HEK293 (cell line): ENCODE data around the gene ZNF396.
A peak's percentile ranks its signal among the peaks of the same experiment; 100 is the strongest.

Experiments
- GLI2 ChIP-seq: fragments of 450-650 bp; formaldehyde crosslinking; IDR thresholded peaks from 2 replicates; pipeline ENCODE4; 2017; ENCODE audit warnings: missing biosample characterization, missing genetic modification characterization, low read depth, borderline replicate concordance
- GLI4 ChIP-seq: fragments of 450-650 bp; formaldehyde crosslinking; IDR thresholded peaks from 2 replicates; pipeline ENCODE4 v1.5.1; 2016; ENCODE audit warnings: missing biosample characterization, missing genetic modification characterization
- IKZF3 ChIP-seq: fragments of 450-650 bp; IDR thresholded peaks from 2 replicates; pipeline ENCODE4 v1.5.0; 2018; ENCODE audit warnings: missing biosample characterization, mild to moderate bottlenecking, missing genetic modification characterization, moderate library complexity
- MEIS1 ChIP-seq: sonication (generic); formaldehyde crosslinking; IDR thresholded peaks from 2 replicates; pipeline ENCODE4 v1.8.1; 2022; ENCODE audit warnings: missing genetic modification reagents, mild to moderate bottlenecking, borderline replicate concordance
- PRDM1 ChIP-seq: fragments of 450-650 bp; formaldehyde crosslinking; IDR thresholded peaks from 2 replicates; pipeline ENCODE4; 2016; ENCODE audit warnings: missing biosample characterization, missing genetic modification characterization
- REPIN1 ChIP-seq: fragments of 450-650 bp; formaldehyde crosslinking; IDR thresholded peaks from 2 replicates; pipeline ENCODE4 v1.5.1; 2017; ENCODE audit warnings: missing biosample characterization, missing genetic modification characterization, low read depth
- SALL2 ChIP-seq: fragments of 450-650 bp; formaldehyde crosslinking; IDR thresholded peaks from 2 replicates; pipeline ENCODE4 v1.5.0; 2017; ENCODE audit warnings: missing biosample characterization, mild to moderate bottlenecking, missing genetic modification characterization, borderline replicate concordance
- WT1 ChIP-seq: fragments of 450-650 bp; formaldehyde crosslinking; IDR thresholded peaks from 2 replicates; pipeline ENCODE4 v1.5.1; 2016; ENCODE audit warnings: missing biosample characterization, missing genetic modification characterization
- YY2 ChIP-seq: fragments of 450-650 bp; formaldehyde crosslinking; IDR thresholded peaks from 2 replicates; pipeline ENCODE4 v1.5.1; 2016; ENCODE audit warnings: missing biosample characterization, missing genetic modification characterization
- ZBTB21 ChIP-seq: fragments of 450-650 bp; formaldehyde crosslinking; IDR thresholded peaks from 2 replicates; pipeline ENCODE4 v1.5.1; 2017; ENCODE audit warnings: missing biosample characterization, missing genetic modification characterization
- ZBTB7A ChIP-seq: fragments of 450-650 bp; formaldehyde crosslinking; IDR thresholded peaks from 2 replicates; pipeline ENCODE4 v1.5.1; 2016; ENCODE audit warnings: low read depth, missing biosample characterization, missing genetic modification characterization
- ZFP41 ChIP-seq: fragments of 450-650 bp; formaldehyde crosslinking; IDR thresholded peaks from 2 replicates; pipeline ENCODE4 v1.5.1; 2016; ENCODE audit warnings: missing biosample characterization, missing genetic modification characterization, borderline replicate concordance
- ZNF133 ChIP-seq: fragments of 450-650 bp; formaldehyde crosslinking; IDR thresholded peaks from 2 replicates; pipeline ENCODE4 v1.5.1; 2016; ENCODE audit warnings: missing biosample characterization, missing genetic modification characterization
- ZNF155 ChIP-seq: fragments of 450-650 bp; formaldehyde crosslinking; IDR thresholded peaks from 2 replicates; pipeline ENCODE4 v1.5.1; 2016; ENCODE audit warnings: missing biosample characterization, missing genetic modification characterization
- ZNF19 ChIP-seq: fragments of 450-650 bp; formaldehyde crosslinking; IDR thresholded peaks from 2 replicates; pipeline ENCODE4; 2016; ENCODE audit warnings: missing biosample characterization, missing genetic modification characterization, low read depth
- ZNF350 ChIP-seq: fragments of 450-650 bp; formaldehyde crosslinking; IDR thresholded peaks from 2 replicates; pipeline ENCODE4 v1.5.0; 2017; ENCODE audit warnings: missing biosample characterization, mild to moderate bottlenecking, missing genetic modification characterization
- ZNF404 ChIP-seq: fragments of 450-650 bp; formaldehyde crosslinking; IDR thresholded peaks from 2 replicates; pipeline ENCODE4 v1.5.1; 2017; ENCODE audit warnings: missing biosample characterization, missing genetic modification characterization
- ZNF510 ChIP-seq: fragments of 450-650 bp; formaldehyde crosslinking; IDR thresholded peaks from 2 replicates; pipeline ENCODE4 v1.5.1; 2018; ENCODE audit warnings: mild to moderate bottlenecking, missing genetic modification characterization, missing biosample characterization; ENCODE audit not compliant: insufficient replicate concordance
- ZNF521 ChIP-seq: fragments of 450-650 bp; formaldehyde crosslinking; IDR thresholded peaks from 2 replicates; pipeline ENCODE4 v1.5.1; 2017; ENCODE audit warnings: missing biosample characterization, mild to moderate bottlenecking, missing genetic modification characterization
- ZNF555 ChIP-seq: fragments of 450-650 bp; formaldehyde crosslinking; conservative IDR thresholded peaks from 2 replicates; pipeline ENCODE4 v1.5.1; 2017; ENCODE audit warnings: missing biosample characterization, mild to moderate bottlenecking, missing genetic modification characterization, inconsistent platforms
- ZNF561 ChIP-seq: fragments of 450-650 bp; IDR thresholded peaks from 2 replicates; pipeline ENCODE4 v1.5.1; 2018; ENCODE audit warnings: missing biosample characterization, missing genetic modification characterization, borderline replicate concordance
- ZNF596 ChIP-seq: fragments of 450-650 bp; IDR thresholded peaks from 2 replicates; pipeline ENCODE4 v1.5.0; 2018; ENCODE audit warnings: missing biosample characterization, mild to moderate bottlenecking, missing genetic modification characterization, moderate library complexity
- ZNF777 ChIP-seq: fragments of 450-650 bp; formaldehyde crosslinking; IDR thresholded peaks from 2 replicates; pipeline ENCODE4 v1.5.1; 2017; ENCODE audit warnings: missing biosample characterization, missing genetic modification characterization, borderline replicate concordance
- ZSCAN23 ChIP-seq: fragments of 450-650 bp; formaldehyde crosslinking; IDR thresholded peaks from 2 replicates; pipeline ENCODE4 v1.5.1; 2016; ENCODE audit warnings: missing biosample characterization, missing genetic modification characterization
- ZXDB ChIP-seq: fragments of 450-650 bp; formaldehyde crosslinking; IDR thresholded peaks from 2 replicates; pipeline ENCODE4 v1.5.1; 2016; ENCODE audit warnings: missing biosample characterization, missing genetic modification characterization
- TF ChIP-seq, protein P1 (sequence below): fragments of 450-650 bp; formaldehyde crosslinking; IDR thresholded peaks from 2 replicates; pipeline ENCODE4 v1.5.1; 2016; ENCODE audit warnings: missing biosample characterization, missing genetic modification characterization
- TF ChIP-seq, protein P2 (sequence below): fragments of 450-650 bp; IDR thresholded peaks from 2 replicates; pipeline ENCODE4 v1.5.1; 2018; ENCODE audit warnings: missing biosample characterization, mild to moderate bottlenecking, missing genetic modification characterization
- TF ChIP-seq, protein P3 (sequence below): fragments of 450-650 bp; formaldehyde crosslinking; optimal IDR thresholded peaks from 2 replicates; pipeline ENCODE3; 2016; ENCODE audit warnings: missing biosample characterization, mild to moderate bottlenecking, missing genetic modification characterization
- TF ChIP-seq, protein P4 (sequence below): fragments of 450-650 bp; formaldehyde crosslinking; IDR thresholded peaks from 2 replicates; pipeline ENCODE4 v1.5.1; 2016; ENCODE audit warnings: missing biosample characterization, missing genetic modification characterization
- TF ChIP-seq, protein P5 (sequence below): fragments of 450-650 bp; formaldehyde crosslinking; IDR thresholded peaks from 2 replicates; pipeline ENCODE4 v1.5.1; 2016; ENCODE audit warnings: missing biosample characterization, missing genetic modification characterization
- TF ChIP-seq, protein P6 (sequence below): fragments of 450-650 bp; formaldehyde crosslinking; IDR thresholded peaks from 2 replicates; pipeline ENCODE4 v1.5.1; 2017; ENCODE audit warnings: missing biosample characterization, missing genetic modification characterization

The ZNF396 gene

DNA sequence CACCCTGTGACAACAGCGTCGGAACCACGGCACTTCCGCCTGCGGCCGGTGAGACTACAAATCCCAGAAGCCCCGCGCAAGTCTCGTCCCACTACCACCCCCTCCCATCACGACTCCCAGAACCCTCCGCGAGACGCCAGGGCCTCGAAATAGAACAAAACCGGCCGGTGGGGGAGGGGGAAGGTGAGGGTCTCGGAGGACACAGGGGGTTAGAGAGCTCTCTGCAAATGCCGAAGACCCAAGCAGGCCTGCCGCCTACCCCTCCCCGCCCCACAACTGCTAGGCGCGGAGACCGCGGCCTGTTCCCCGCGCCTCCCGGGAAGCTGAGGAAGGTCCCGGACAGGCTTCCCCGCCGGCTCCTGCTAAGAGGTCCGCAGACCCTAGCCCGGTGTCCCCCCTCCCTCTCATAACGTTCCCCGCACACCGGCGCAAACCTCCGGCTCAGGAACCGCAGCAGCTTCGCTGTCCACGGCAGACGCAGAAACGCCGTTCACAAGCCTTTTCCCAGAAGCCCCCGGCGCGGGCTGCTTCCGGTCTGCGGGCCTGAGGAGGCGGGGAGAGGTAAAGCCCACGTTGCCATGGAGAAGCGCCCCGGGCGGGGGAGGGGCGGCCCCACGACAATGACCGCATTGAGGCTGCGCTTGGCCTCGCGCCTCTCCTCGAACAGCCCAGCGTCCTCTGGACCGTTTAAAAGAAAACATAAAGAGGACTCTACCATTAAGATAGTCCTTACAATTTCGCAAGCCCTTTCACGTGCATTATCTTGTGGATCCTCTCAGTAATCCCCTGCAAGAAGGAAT, 33.0 kb downstream of the ZNF396 start, which contains the start of gene ZNF24 (continued):
- TF ChIP-seq, protein P1, sequence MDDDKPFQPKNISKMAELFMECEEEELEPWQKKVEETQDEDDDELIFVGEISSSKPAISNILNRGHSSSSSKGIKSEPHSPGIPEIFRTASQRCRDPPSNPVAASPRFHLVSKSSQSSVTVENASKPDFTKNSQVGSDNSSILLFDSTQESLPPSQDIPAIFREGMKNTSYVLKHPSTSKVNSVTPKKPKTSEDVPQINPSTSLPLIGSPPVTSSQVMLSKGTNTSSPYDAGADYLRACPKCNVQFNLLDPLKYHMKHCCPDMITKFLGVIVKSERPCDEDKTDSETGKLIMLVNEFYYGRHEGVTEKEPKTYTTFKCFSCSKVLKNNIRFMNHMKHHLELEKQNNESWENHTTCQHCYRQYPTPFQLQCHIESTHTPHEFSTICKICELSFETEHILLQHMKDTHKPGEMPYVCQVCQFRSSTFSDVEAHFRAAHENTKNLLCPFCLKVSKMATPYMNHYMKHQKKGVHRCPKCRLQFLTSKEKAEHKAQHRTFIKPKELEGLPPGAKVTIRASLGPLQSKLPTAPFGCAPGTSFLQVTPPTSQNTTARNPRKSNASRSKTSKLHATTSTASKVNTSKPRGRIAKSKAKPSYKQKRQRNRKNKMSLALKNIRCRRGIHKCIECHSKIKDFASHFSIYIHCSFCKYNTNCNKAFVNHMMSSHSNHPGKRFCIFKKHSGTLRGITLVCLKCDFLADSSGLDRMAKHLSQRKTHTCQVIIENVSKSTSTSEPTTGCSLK (tag by site-specific recombination) = no peak
- no peak for TF ChIP-seq GLI4 (tag by site-specific recombination)
- TF ChIP-seq, protein P2, sequence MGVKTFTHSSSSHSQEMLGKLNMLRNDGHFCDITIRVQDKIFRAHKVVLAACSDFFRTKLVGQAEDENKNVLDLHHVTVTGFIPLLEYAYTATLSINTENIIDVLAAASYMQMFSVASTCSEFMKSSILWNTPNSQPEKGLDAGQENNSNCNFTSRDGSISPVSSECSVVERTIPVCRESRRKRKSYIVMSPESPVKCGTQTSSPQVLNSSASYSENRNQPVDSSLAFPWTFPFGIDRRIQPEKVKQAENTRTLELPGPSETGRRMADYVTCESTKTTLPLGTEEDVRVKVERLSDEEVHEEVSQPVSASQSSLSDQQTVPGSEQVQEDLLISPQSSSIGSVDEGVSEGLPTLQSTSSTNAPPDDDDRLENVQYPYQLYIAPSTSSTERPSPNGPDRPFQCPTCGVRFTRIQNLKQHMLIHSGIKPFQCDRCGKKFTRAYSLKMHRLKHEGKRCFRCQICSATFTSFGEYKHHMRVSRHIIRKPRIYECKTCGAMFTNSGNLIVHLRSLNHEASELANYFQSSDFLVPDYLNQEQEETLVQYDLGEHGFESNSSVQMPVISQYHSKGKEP (tag by site-specific recombination) = no peak
- no peak for TF ChIP-seq ZBTB21 (tag by site-specific recombination)
- TF ChIP-seq SALL2 (tag by site-specific recombination) = no peak
- TF ChIP-seq, protein P3, sequence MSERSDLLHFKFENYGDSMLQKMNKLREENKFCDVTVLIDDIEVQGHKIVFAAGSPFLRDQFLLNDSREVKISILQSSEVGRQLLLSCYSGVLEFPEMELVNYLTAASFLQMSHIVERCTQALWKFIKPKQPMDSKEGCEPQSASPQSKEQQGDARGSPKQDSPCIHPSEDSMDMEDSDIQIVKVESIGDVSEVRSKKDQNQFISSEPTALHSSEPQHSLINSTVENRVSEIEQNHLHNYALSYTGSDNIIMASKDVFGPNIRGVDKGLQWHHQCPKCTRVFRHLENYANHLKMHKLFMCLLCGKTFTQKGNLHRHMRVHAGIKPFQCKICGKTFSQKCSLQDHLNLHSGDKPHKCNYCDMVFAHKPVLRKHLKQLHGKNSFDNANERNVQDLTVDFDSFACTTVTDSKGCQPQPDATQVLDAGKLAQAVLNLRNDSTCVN (tag by site-specific recombination) = peak; percentile 49
- TF ChIP-seq REPIN1 (tag by site-specific recombination) = no peak
- TF ChIP-seq ZSCAN23 (tag by site-specific recombination) = no peak
- 0 out of 2 replicates have a peak, but pooled peaks have one; percentile 19 for TF ChIP-seq WT1 (tag by site-specific recombination)
- no peak for TF ChIP-seq ZNF521 (tag by site-specific recombination)
- no peak for TF ChIP-seq ZNF561
- TF ChIP-seq ZNF350 (tag by site-specific recombination) = no peak
- TF ChIP-seq ZBTB7A = no peak
- TF ChIP-seq MEIS1 (CRISPR knock-in tag) = no peak
- no peak for TF ChIP-seq ZNF19 (tag by site-specific recombination)
- 0 out of 2 replicates have a peak, but pooled peaks have one; percentile 7 for TF ChIP-seq PRDM1
- no peak for TF ChIP-seq ZFP41 (tag by site-specific recombination)
- TF ChIP-seq GLI2 = no peak
- no peak for TF ChIP-seq ZNF155 (tag by site-specific recombination)
- TF ChIP-seq ZNF596 (tag by site-specific recombination) = no peak
- TF ChIP-seq ZNF510 (tag by site-specific recombination) = no peak
- TF ChIP-seq, protein P4, sequence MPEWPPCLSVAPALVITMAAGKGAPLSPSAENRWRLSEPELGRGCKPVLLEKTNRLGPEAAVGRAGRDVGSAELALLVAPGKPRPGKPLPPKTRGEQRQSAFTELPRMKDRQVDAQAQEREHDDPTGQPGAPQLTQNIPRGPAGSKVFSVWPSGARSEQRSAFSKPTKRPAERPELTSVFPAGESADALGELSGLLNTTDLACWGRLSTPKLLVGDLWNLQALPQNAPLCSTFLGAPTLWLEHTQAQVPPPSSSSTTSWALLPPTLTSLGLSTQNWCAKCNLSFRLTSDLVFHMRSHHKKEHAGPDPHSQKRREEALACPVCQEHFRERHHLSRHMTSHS (tag by site-specific recombination) = no peak
- TF ChIP-seq, protein P5, sequence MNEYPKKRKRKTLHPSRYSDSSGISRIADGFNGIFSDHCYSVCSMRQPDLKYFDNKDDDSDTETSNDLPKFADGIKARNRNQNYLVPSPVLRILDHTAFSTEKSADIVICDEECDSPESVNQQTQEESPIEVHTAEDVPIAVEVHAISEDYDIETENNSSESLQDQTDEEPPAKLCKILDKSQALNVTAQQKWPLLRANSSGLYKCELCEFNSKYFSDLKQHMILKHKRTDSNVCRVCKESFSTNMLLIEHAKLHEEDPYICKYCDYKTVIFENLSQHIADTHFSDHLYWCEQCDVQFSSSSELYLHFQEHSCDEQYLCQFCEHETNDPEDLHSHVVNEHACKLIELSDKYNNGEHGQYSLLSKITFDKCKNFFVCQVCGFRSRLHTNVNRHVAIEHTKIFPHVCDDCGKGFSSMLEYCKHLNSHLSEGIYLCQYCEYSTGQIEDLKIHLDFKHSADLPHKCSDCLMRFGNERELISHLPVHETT (tag by site-specific recombination) = peak; percentile 10; the same call in 1 of the 2 replicates
- no peak for TF ChIP-seq IKZF3
- TF ChIP-seq ZNF133 (tag by site-specific recombination) = no peak
- peak; percentile 34; the same call in 1 of the 2 replicates for TF ChIP-seq YY2 (tag by site-specific recombination)
- TF ChIP-seq ZNF404 (tag by site-specific recombination) = no peak
- TF ChIP-seq, protein P6, sequence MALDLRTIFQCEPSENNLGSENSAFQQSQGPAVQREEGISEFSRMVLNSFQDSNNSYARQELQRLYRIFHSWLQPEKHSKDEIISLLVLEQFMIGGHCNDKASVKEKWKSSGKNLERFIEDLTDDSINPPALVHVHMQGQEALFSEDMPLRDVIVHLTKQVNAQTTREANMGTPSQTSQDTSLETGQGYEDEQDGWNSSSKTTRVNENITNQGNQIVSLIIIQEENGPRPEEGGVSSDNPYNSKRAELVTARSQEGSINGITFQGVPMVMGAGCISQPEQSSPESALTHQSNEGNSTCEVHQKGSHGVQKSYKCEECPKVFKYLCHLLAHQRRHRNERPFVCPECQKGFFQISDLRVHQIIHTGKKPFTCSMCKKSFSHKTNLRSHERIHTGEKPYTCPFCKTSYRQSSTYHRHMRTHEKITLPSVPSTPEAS (tag by site-specific recombination) = no peak
- no peak for TF ChIP-seq ZNF555 (tag by site-specific recombination)
- no peak for TF ChIP-seq ZNF777 (tag by site-specific recombination)
- peak; percentile 80 for TF ChIP-seq ZXDB (tag by site-specific recombination)
